Heart left ventricle (tissue), 16 donors: ENCODE data around the gene SNED1. TPM values are rescaled to one million over a fixed set of nuclear protein-coding genes. Genes with fewer than 3 reads are reported as not detected.
A peak's percentile ranks its signal among the peaks of the same experiment; 100 is the strongest.

ENCODE experiments used
- ATAC-seq, 4 donors: fragments of 200-7000 bp; cut with Tn5 transposase; one replicate each; pipeline ENCODE4 v1.9.1; 2020 to 2022; ENCODE audit warnings: moderate library complexity in 4 of 4, mild to moderate bottlenecking in 3 of 4, moderate number of reproducible peaks in 1 of 4
- DNase-seq, 5 donors: peaks; one replicate each; pipeline ENCODE4 v3.0.0-alpha.2; 2020
- H3K27ac ChIP-seq, 12 donors: fragments of 200-600 bp; sonication (generic) in 4 of 12; one replicate each; pipeline versions ENCODE4 v1.5.0 to v1.8.0; 2016 to 2022; ENCODE audit warnings: mild to moderate bottlenecking in 2 of 12
- H3K27me3 ChIP-seq, 9 donors: fragments of 200-600 bp; sonication (generic) in 2 of 9; one replicate each; pipeline versions ENCODE4 v1.5.1 to v1.8.0; 2016 to 2022; ENCODE audit warnings: mild to moderate bottlenecking in 3 of 9
- H3K36me3 ChIP-seq, 9 donors: fragments of 200-600 bp; sonication (generic) in 2 of 9; one replicate each; pipeline versions ENCODE4 v1.5.0 to v1.8.0; 2018 to 2022; ENCODE audit warnings: mild to moderate bottlenecking in 2 of 9
- H3K4me1 ChIP-seq, 12 donors: fragments of 200-600 bp; sonication (generic) in 4 of 12; one replicate each; pipeline versions ENCODE4 v1.5.0 to v1.8.0; 2016 to 2022; ENCODE audit warnings: mild to moderate bottlenecking in 3 of 12
- H3K4me3 ChIP-seq, 12 donors: fragments of 200-600 bp; sonication (generic) in 4 of 12; one replicate each; pipeline versions ENCODE4 v1.5.0 to v1.8.0; 2017 to 2022; ENCODE audit warnings: mild to moderate bottlenecking in 9 of 12, moderate library complexity in 4 of 12
- H3K9me3 ChIP-seq, 12 donors: fragments of 200-600 bp; sonication (generic) in 4 of 12; one replicate each; pipeline versions ENCODE4 v1.5.0 to v1.8.0; 2016 to 2022; ENCODE audit warnings: mild to moderate bottlenecking in 1 of 12
- CTCF ChIP-seq, 12 donors: fragments of 200-600 bp; sonication (generic) in 4 of 12; IDR thresholded peaks; one replicate each; pipeline versions ENCODE4 v1.5.0 to v1.8.0; 2018 to 2022; ENCODE audit warnings: antibody characterized with exemption in 12 of 12, mild to moderate bottlenecking in 5 of 12
- POLR2A ChIP-seq, 2 donors: fragments of 450-650 bp; IDR thresholded peaks; one replicate each; pipeline ENCODE4 v1.6.1; 2017; ENCODE audit warnings: antibody characterized with exemption in 2 of 2, mild to moderate bottlenecking in 2 of 2, moderate library complexity in 2 of 2
- WGBS, 4 donors: extraction: QIAGEN DNeasy Blood & Tissue Kit in 2 of 4; methylation state at CpG; one replicate each; pipeline versions ENCODE4 v1.1.5 to v1.1.7; 2013 to 2018; 5-methylcytosine and 5-hydroxymethylcytosine counted together
- intact Hi-C, 10 donors: fragments of 100-400 bp; cut with DNase I; formaldehyde crosslinking; loops; one replicate each; pipeline versions ENCODE4 v1.11.1 to v1.14.2; 2022
- polyA plus RNA-seq, 2 donors: library from polyadenylated mRNA; stranded (reverse); fragments of 200-250 nt; gene quantifications; one replicate each; pipeline ENCODE4 v1.2.3, GENCODE V29; 2013
- total RNA-seq, 9 donors: library from RNA; depleted of rRNA in 2 of 9; stranded (reverse); fragments of >200 nt in 2 of 9; fragmentation: NEBNext Ultra II Directional in 3 of 9; extraction: Animal tissue kit (Norgen Biotek cat#: 25700) in 3 of 9; gene quantifications; one replicate each; pipeline versions ENCODE4 v1.1.0 to v1.2.4, GENCODE V29; 2016 to 2023
- donor health status: ischemic (EF 13 %, LVEDD 7.1; RV severe dilation, severe dysfunction).
- donor health status: healthy with polysubstance abuse.
- donor health status: DM: no; HTN: yes; CAD: no.
- donor health status: DM: no; HTN: no; CAD: no.
- donor health status: ischemic (EF 25% LVEDD 6.9; RV normal size, moderate dysfunction).
- donor health status: ischemic (EF 25% LVEDD 5.7; RV mildly dilated, moderate dysfunction).
- donor health status: healthy.
- donor health status: DM: yes; HTN: yes; CAD: no.
- donor health status: ischemic (EF 35%, LVEDD 5.7; RV mildly dilated, moderate dysfunction).
- donor health status: nonischemic (EF 11% LVEDD 7.7; RV severe dilation, severe dysfunction).
- donor health status: DM: yes; HTN: yes; CAD: no.
- donor health status: PGD.
- donor health status: ischemic (EF 29% LVEDD 5.4; RV normal size, mild dysfunction).
- donor health status: nonischemic (EF 23%, LVEDD 6.1; RV moderate dilation, normal function).

The SNED1 gene
- total and polyA plus RNA-seq, 11 donors, result 3.1 to 14.7 (median 4.9) TPM

- Histone ChIP-seq H3K27me3 (no peaks in the 10 kb centered on the region), H3K4me3 (no peak overlapping the region), H3K27ac (no peak overlapping the region), H3K9me3 (no peaks in the 10 kb centered on the region), H3K4me1 (peaks cover 0 to 9% (median 0%) of the 10 kb centered on the region in 12 donors), H3K36me3 (peaks cover 0 to 41% (median 5%) of the 10 kb centered on the region in 9 donors)
- TF ChIP-seq CTCF (IDR thresholded peaks at IDR 0.05) (no peak), POLR2A (IDR thresholded peaks at IDR 0.05) (no peak)
- intact Hi-C loops, result no loop called here
- ATAC-seq (no peak), DNase-seq (peak in 1 of 5 donors; percentile 63)
- WGBS, 4 donors, result 88 to 92% (median 91%) methylated on average over 18 to 27 of the region's 27 CpGs
Observed at GRCh38 chr2:241065355-241065803, 67.0 kb downstream of the SNED1 start.

GRCh38 chr2:241066171-241066892 is 67.9 kb downstream of the SNED1 start:
- peak in 1 of 5 donors; percentile 53 for DNase-seq
- no peaks in the 10 kb centered on the region for H3K27me3 ChIP-seq
- peaks cover 0 to 9% (median 0%) of the 10 kb centered on the region in 12 donors for H3K4me1 ChIP-seq
- no peaks in the 10 kb centered on the region for H3K9me3 ChIP-seq
- H3K27ac ChIP-seq, result no peak overlapping the region
- TF ChIP-seq POLR2A (IDR thresholded peaks at IDR 0.05), result no peak
- TF ChIP-seq CTCF (IDR thresholded peaks at IDR 0.05), result no peak
- no peak overlapping the region for H3K4me3 ChIP-seq
- whole genome bisulfite sequencing, 4 donors, result 89 to 92% (median 91%) methylated on average over 21 of the region's 21 CpGs
- intact Hi-C loops, result no loop called here
- H3K36me3 ChIP-seq, result peaks cover 0 to 50% (median 5%) of the 10 kb centered on the region in 9 donors
- no peak for ATAC-seq

GRCh38 chr2:241066893-241067341 is 68.5 kb downstream of the SNED1 start:
- H3K9me3 ChIP-seq, result no peaks in the 10 kb centered on the region
- ATAC-seq (no peak), DNase-seq (peak in 2 of 5 donors; percentile 16 to 56)
- WGBS, 4 donors, result 74 to 89% (median 85%) methylated on average over 11 to 15 of the region's 15 CpGs
- intact Hi-C loops, result no loop called here
- H3K27me3 ChIP-seq, result no peaks in the 10 kb centered on the region
- H3K36me3 ChIP-seq, result peaks cover 0 to 55% (median 5%) of the 10 kb centered on the region in 9 donors
- no peak overlapping the region for H3K4me3 ChIP-seq
- H3K4me1 ChIP-seq, result peaks cover 0 to 9% (median 0%) of the 10 kb centered on the region in 12 donors
- no peak overlapping the region for H3K27ac ChIP-seq
- no peak for TF ChIP-seq CTCF (IDR thresholded peaks at IDR 0.05)
- no peak for TF ChIP-seq POLR2A (IDR thresholded peaks at IDR 0.05)

- TF ChIP-seq CTCF (IDR thresholded peaks at IDR 0.05), result no peak
- TF ChIP-seq POLR2A (IDR thresholded peaks at IDR 0.05), result no peak
- no peak for ATAC-seq
- Histone ChIP-seq H3K36me3 (peaks cover 0 to 62% (median 7%) of the 10 kb centered on the region in 9 donors), H3K27me3 (no peaks in the 10 kb centered on the region), H3K27ac (no peak overlapping the region), H3K4me3 (no peak overlapping the region), H3K4me1 (peaks cover 0 to 9% (median 0%) of the 10 kb centered on the region in 12 donors), H3K9me3 (no peaks in the 10 kb centered on the region)
- WGBS, 4 donors, result 92 to 97% (median 94%) methylated on average over 11 to 21 of the region's 21 CpGs
- intact Hi-C loops, result no loop called here
- DNase-seq, result peak in 2 of 5 donors; percentile 17 to 55
Observed at GRCh38 chr2:241067501-241068135, 69.2 kb downstream of the SNED1 start.
